HCT116 (cell line): Measurements from ENCODE around the gene NFIB.

Source experiments
- ELF1 ChIP-seq: IDR thresholded peaks from 2 replicates; pipeline ENCODE4 v1.6.1; 2012; ENCODE audit warnings: low read depth, borderline replicate concordance
- JUND ChIP-seq: IDR thresholded peaks from 2 replicates; pipeline ENCODE4 v1.6.1; 2012
- POLR2A ChIP-seq: IDR thresholded peaks from 2 replicates; pipeline ENCODE4 v1.7.0; 2011; ENCODE audit warnings: borderline replicate concordance; ENCODE audit not compliant: insufficient read depth, insufficient read length; ENCODE audit errors: extremely low read depth
- POLR2AphosphoS5 ChIP-seq: IDR thresholded peaks from 2 replicates; pipeline ENCODE4 v1.6.1; 2011; ENCODE audit warnings: mild to moderate bottlenecking, low read depth, low read length, moderate library complexity
- TF ChIP-seq, protein P1 (sequence below), 3 experiments: fragments of 200-600 bp in 1 of 3; sonication (generic) in 1 of 3; IDR thresholded peaks in 2 of 3; conservative IDR thresholded peaks in 1 of 3; 2 replicates each; pipeline ENCODE4 v1.5.1; 2012 to 2017; ENCODE audit warnings: low read depth in 2 of 3, low read length in 2 of 3, antibody characterized with exemption in 1 of 3, borderline replicate concordance in 1 of 3, control low read depth in 1 of 3, mild to moderate bottlenecking in 1 of 3, mixed read lengths in 1 of 3, mixed run types in 1 of 3, moderate library complexity in 1 of 3; ENCODE audit not compliant: insufficient read depth in 1 of 3
- TF ChIP-seq, protein P2 (sequence below): IDR thresholded peaks from 2 replicates; pipeline ENCODE4 v1.6.1; 2011; ENCODE audit warnings: mild to moderate bottlenecking, low read length, moderate library complexity; ENCODE audit not compliant: insufficient replicate concordance; ENCODE audit errors: extremely low read depth

- TF ChIP-seq, protein P1, sequence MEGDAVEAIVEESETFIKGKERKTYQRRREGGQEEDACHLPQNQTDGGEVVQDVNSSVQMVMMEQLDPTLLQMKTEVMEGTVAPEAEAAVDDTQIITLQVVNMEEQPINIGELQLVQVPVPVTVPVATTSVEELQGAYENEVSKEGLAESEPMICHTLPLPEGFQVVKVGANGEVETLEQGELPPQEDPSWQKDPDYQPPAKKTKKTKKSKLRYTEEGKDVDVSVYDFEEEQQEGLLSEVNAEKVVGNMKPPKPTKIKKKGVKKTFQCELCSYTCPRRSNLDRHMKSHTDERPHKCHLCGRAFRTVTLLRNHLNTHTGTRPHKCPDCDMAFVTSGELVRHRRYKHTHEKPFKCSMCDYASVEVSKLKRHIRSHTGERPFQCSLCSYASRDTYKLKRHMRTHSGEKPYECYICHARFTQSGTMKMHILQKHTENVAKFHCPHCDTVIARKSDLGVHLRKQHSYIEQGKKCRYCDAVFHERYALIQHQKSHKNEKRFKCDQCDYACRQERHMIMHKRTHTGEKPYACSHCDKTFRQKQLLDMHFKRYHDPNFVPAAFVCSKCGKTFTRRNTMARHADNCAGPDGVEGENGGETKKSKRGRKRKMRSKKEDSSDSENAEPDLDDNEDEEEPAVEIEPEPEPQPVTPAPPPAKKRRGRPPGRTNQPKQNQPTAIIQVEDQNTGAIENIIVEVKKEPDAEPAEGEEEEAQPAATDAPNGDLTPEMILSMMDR (IDR thresholded peaks at IDR 0.05 in 2 of 3, conservative IDR thresholded peaks at IDR 0.05 in 1 of 3; ENCODE audit: borderline replicate concordance in 1 of 3, insufficient read depth in 1 of 3, low read depth in 2 of 3, low read length in 2 of 3): no peak
- TF ChIP-seq POLR2A (no peak), JUND (no peak), ELF1 (no peak), POLR2AphosphoS5 (no peak)
- TF ChIP-seq, protein P2, sequence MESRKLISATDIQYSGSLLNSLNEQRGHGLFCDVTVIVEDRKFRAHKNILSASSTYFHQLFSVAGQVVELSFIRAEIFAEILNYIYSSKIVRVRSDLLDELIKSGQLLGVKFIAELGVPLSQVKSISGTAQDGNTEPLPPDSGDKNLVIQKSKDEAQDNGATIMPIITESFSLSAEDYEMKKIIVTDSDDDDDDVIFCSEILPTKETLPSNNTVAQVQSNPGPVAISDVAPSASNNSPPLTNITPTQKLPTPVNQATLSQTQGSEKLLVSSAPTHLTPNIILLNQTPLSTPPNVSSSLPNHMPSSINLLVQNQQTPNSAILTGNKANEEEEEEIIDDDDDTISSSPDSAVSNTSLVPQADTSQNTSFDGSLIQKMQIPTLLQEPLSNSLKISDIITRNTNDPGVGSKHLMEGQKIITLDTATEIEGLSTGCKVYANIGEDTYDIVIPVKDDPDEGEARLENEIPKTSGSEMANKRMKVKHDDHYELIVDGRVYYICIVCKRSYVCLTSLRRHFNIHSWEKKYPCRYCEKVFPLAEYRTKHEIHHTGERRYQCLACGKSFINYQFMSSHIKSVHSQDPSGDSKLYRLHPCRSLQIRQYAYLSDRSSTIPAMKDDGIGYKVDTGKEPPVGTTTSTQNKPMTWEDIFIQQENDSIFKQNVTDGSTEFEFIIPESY: no peak
Observed at GRCh38 chr9:14301006-14301405, 12.9 kb downstream of the NFIB start.
